ENCODE measurements around the gene REPS2.

The REPS2 gene

DNA sequence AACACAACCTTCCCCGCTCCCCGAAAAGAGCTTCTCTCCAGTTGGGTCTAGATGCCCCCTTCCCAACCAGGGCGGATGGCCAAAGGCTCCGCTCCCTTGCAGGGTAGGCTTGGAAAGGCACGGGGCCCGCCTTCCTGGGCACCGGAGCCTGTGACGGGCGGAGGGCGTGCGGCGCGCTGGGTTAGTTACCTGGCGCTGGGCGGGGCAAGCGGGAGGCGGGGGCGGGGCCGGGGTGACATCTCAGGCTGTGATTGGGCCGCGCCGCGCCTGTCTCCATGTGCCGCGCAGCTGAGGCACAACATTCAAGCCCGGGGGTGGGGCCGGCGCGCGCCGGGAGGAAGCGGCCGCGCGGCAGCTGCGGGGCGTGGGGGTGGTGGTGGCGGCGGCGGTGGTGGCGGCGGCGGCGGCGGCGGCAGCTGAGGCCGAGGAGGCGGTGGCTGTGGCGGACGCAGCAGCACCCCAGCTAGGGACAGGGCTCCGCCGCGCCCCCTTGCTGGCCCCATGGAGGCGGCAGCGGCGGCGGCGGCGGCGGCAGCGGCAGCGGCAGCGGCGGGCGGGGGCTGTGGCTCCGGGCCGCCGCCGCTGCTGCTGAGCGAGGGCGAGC, at the start of gene REPS2:
TSS of gene REPS2 (plus strand) at position 298 of the 604 bp plus-strand sequence. CDS start at position 502, 204 bp downstream.
- TF ChIP-seq CTCF (IDR thresholded peaks at IDR 0.05; ENCODE audit: low read depth, low read length, missing control alignments), result no peak
- peak within 1 kb of the TSS; percentile 51 for H3K4me3 ChIP-seq (ENCODE audit: low read depth, low read length)
- peak; percentile 8 for DNase-seq (ENCODE audit: low read depth)

DNA sequence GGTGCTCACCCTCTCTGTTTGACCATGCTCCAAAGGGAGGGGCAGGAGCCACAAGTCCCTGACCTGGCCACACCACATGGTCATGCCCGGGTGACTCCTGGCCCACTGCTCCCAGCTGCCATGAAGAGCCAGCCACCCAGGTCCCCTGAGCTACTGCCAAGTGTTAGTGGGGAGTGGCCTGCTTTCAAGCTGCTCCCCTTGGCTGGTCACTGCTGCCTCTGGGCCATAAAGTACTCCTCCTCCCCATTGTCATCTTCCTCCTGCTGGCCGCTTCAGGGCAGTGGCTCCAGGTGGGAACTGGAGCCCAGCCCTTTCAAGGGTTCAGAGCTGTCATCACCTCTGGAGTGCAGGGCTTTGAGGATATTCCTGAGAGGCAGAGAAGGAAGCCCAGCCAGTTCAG, 49.0 kb upstream of the REPS2 start:
- no peak for DNase-seq (ENCODE audit: low read depth)
- TF ChIP-seq CTCF (IDR thresholded peaks at IDR 0.05; ENCODE audit: low read depth, low read length, missing control alignments), result no peak
- no peak overlapping the region for H3K4me3 ChIP-seq (ENCODE audit: low read depth, low read length)

DNA sequence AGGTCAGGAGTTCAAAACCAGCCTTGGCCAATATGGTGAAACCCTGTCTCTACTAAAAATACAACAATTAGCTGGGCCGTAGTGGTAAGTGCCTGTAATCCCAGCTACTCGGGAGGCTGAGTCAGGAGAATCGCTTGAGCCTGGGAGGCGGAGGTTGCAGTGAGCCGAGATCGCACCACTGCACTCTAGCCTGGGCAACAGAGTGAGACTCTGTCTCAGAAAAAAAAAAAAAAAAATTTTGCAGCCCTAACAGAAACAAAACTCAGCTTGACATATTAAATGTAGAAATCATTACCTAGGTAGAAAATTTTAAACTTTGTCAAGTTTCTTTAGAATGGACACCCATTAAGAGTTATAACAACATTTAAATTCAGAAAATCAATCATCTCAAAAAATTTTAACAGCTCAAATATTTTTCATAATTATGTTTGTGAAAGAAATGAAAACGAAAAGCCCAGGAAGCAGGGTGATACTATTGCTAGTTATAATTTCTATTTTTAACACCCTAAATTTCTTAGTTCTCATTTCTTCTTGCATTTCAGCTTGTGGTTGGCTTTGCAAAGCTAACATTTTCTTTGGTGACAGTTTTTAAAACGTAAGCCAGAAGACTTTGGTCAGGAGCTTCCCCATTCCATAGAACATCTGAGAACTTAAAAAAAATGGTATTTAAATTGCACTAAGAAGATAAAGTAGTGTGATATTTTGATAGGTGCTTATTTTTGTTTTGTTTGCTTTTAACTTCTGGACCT, 43.0 kb upstream of the REPS2 start:
- no peak overlapping the region for H3K4me3 ChIP-seq (ENCODE audit: low read depth, low read length)
- DNase-seq (ENCODE audit: low read depth), result no peak
- TF ChIP-seq CTCF (IDR thresholded peaks at IDR 0.05; ENCODE audit: low read depth, low read length, missing control alignments), result no peak

DNA sequence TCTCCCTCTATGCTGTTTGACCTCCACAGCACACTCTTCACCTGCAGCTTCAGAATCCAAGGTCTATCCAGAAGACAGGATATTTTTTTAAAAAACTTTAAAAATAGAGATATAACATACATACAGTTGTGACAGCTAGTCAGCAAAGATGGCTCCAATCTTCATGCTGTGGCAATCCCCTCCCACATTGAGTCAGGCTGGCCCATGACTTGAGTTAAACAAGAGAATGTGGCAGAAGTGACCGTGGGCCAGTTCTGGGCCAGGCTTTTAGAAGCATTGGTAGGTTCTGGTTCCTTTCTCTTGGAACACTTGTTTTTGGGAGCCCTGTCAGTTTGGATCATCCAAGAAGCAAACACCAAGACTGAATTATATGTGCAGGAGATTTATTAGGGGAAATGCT, 36.1 kb upstream of the REPS2 start:
- no peak for DNase-seq (ENCODE audit: low read depth)
- TF ChIP-seq CTCF (IDR thresholded peaks at IDR 0.05; ENCODE audit: low read depth, low read length, missing control alignments), result no peak
- no peak overlapping the region for H3K4me3 ChIP-seq (ENCODE audit: low read depth, low read length)

GRCh38 chrX:16914058-16914457, 32.4 kb upstream of the REPS2 start:
- no peak for DNase-seq (ENCODE audit: low read depth)
- no peak overlapping the region for H3K4me3 ChIP-seq (ENCODE audit: low read depth, low read length)
- no peak for TF ChIP-seq CTCF (IDR thresholded peaks at IDR 0.05; ENCODE audit: low read depth, low read length, missing control alignments)

DNA sequence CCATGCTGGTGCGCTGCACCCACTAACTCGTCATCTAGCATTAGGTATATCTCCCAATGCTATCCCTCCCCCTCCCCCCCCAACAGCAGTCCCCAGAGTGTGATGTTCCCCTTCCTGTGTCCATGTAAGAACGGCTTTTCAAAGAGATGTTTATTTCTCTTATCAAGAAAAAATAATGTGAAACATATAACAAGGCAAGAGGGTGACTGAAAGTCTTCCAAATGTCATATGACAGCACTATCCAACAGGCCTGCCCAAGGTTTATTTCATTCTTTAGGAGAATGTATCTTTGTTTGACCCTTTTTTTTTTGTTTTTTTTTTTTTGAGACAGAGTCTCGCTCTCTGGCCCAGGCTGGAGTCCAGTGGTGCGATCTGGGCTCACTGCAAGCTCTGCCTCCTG, 29.9 kb upstream of the REPS2 start:
- no peak overlapping the region for H3K4me3 ChIP-seq (ENCODE audit: low read depth, low read length)
- no peak for TF ChIP-seq CTCF (IDR thresholded peaks at IDR 0.05; ENCODE audit: low read depth, low read length, missing control alignments)
- DNase-seq (ENCODE audit: low read depth), result no peak

GRCh38 chrX:16917120-16917519, 29.3 kb upstream of the REPS2 start:
- no peak for DNase-seq (ENCODE audit: low read depth)
- no peak overlapping the region for H3K4me3 ChIP-seq (ENCODE audit: low read depth, low read length)
- TF ChIP-seq CTCF (IDR thresholded peaks at IDR 0.05; ENCODE audit: low read depth, low read length, missing control alignments), result no peak

All from GM12864 (cell line).